RWPE1 (cell line): Measurements from ENCODE around the gene SLC35F2.
"Not testable (repeated sequence)": the region's sequence is repeated elsewhere in the genome, so short reads cannot be mapped to it uniquely, and the experiment has no call there.

ENCODE experiments used
- CTCF ChIA-PET: fragments of 350-600 bp; sonication (Branson Sonifier 250); formaldehyde crosslinking; extraction: SDS; loops from one replicate; lab custom pipeline; 2021; lab: Yijun Ruan, JAX
- POLR2A ChIA-PET: fragments of 400-600 bp; formaldehyde crosslinking; extraction: SDS; loops from one replicate; lab custom pipeline; 2020; ENCODE audit warnings: antibody characterized with exemption; ENCODE audit not compliant: low non-redundant PET; lab: Yijun Ruan, JAX
- DNase-seq: peaks from one replicate; pipeline ENCODE4 v3.0.0; 2012; ENCODE audit warnings: low spot score
- H3K27ac ChIP-seq: fragments of 450-650 bp; 2 replicates; pipeline ENCODE4 v1.5.1; 2017
- TF ChIP-seq, protein P1 (sequence below): fragments of 450-650 bp; conservative IDR thresholded peaks from 2 replicates; pipeline ENCODE4 v1.5.1; 2017; ENCODE audit warnings: low read depth, mild to moderate bottlenecking

Gene SLC35F2, protein sequence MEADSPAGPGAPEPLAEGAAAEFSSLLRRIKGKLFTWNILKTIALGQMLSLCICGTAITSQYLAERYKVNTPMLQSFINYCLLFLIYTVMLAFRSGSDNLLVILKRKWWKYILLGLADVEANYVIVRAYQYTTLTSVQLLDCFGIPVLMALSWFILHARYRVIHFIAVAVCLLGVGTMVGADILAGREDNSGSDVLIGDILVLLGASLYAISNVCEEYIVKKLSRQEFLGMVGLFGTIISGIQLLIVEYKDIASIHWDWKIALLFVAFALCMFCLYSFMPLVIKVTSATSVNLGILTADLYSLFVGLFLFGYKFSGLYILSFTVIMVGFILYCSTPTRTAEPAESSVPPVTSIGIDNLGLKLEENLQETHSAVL

DNA sequence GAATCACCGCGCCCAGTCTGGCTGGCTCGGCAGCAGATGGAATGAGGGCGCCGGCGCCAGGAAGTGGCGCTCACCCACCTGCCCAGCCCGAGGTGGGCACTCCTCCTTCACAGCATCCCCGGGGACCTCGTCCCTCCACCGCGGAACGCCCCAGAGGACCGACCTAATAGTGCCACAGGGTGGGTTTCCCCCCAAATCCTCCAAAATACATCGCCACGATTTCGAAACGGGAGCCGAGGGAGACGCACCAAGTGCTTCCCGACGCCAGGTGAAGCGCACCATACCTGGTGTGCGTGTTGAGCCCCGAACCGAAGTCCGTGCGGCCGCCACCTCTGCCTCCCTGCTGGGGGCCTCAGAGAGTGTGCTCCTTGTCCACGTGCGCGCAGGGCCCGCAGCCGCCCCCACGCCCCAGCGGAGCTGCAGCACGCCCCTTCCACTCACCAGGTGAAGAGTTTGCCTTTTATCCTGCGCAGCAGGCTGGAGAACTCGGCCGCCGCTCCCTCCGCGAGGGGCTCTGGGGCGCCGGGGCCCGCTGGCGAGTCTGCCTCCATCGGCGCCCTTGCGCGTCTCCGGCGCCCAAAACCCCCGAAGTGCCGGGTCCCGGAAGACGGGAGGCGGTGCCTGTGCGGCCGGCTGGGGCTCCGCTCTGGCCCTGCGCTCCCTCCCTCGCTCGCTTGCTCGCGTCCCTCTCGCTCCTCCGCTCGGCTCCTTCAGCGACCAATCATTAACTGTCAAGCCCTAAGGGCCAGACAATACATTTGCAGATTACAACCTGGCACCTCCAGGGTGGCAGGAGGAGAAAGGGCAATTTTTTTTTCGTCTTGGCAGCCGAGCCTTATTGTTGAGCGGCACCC is at the start of gene SLC35F2:
Gene SLC35F2 (minus strand): TSS at position 571 of the 854 bp plus-strand sequence. CDS start 20 bp downstream, at position 551.
- peak within 1 kb of the TSS; percentile 91 for H3K27ac ChIP-seq
- DNase-seq: peak; percentile 75
- TF ChIP-seq, protein P1, sequence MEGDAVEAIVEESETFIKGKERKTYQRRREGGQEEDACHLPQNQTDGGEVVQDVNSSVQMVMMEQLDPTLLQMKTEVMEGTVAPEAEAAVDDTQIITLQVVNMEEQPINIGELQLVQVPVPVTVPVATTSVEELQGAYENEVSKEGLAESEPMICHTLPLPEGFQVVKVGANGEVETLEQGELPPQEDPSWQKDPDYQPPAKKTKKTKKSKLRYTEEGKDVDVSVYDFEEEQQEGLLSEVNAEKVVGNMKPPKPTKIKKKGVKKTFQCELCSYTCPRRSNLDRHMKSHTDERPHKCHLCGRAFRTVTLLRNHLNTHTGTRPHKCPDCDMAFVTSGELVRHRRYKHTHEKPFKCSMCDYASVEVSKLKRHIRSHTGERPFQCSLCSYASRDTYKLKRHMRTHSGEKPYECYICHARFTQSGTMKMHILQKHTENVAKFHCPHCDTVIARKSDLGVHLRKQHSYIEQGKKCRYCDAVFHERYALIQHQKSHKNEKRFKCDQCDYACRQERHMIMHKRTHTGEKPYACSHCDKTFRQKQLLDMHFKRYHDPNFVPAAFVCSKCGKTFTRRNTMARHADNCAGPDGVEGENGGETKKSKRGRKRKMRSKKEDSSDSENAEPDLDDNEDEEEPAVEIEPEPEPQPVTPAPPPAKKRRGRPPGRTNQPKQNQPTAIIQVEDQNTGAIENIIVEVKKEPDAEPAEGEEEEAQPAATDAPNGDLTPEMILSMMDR: no peak
- POLR2A ChIA-PET: interaction anchor here (0.5 to 0.7 kb wide), 2 partner anchors 32 to 33 kb away, joined by 5 to 7 read pairs; no protein-coding TSS in a partner anchor
- CTCF ChIA-PET: interaction anchor here (0.7 kb wide), 1 partner anchor 60 kb away, joined by 5 read pairs; no protein-coding TSS in a partner anchor

DNA sequence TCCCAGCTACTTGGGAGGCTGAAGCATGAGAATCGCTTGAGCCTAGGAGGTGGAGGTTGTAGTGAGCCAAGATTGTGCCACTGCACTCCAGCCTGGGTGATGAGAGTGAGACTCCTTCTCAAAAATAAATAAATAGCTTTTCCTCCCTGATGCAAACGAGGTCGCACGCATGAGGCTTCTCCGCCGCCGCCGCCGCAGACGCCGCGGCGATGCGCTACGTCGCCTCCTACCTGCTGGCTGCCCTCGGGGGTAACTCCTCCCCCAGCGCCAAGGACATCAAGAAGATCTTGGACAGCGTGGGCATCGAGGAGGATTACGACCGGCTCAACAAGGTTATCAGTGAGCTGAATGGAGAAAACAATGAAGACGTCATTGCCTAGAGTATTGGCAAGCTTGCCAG is 49.6 kb upstream of the SLC35F2 start:
- TF ChIP-seq, protein P1: no peak
- H3K27ac ChIP-seq: no peak overlapping the region
- POLR2A ChIA-PET: no interaction called here
- CTCF ChIA-PET: no interaction called here
- DNase-seq: no peak

DNA sequence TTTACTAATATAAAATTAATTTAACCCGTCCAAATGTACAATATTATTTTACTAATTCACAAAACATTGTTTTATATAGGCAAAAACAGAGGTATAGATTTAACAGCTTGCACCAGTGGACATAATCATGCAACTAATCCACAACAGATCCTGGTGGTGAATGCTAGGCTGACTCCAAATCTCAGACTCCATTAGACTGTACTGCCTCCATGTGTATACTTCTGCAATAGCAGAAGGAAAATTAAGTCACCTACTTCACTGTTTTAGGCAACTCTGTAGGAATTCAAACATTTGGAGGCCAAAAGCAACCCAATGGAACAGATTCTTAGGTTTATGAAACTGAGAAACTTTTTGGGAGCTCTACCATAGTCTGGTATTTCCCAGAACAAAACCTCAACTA is 39.7 kb upstream of the SLC35F2 start:
- H3K27ac ChIP-seq: no peak overlapping the region
- ChIA-PET CTCF (interaction anchor here (0.5 to 0.6 kb wide), 2 partner anchors 68 to 324 kb away, joined by 3 to 5 read pairs; no protein-coding TSS in a partner anchor), POLR2A (no interaction called here)
- peak; percentile 38 for DNase-seq
- TF ChIP-seq, protein P1: peak; percentile 39

DNA sequence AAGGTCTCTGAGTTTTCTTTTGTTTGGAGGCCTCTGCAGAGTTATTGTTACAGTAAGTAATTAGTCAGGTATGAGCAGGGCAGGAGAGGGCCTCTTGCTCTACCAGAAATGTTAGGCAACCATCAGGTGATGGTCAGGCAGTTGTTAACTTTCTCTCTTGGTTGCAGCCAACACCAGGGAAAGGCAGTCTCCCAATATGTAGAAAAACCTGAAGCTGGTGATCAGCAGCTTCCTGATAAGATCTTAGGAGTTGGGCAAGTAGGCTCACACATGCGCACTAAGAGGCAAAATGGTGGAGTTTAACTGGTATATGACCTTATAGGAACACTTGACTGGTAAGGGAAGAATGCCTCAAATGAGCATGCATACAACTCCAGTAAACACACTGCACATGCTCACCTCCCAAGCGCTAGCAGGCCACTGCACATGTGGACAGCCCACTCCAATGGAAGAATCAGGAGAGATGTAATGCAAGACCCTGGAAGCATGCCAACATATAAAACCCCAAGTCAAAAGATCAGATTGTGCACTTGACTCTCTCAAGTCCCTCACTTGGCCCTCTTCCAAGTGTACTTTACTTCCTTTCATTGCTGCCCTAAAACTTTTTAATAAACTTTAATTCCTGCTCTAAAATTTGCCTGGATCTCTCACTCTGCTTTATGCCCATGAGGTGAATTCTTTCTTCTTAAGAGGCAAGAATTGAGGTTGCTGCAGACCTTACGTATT is 23.7 kb upstream of the SLC35F2 start:
- TF ChIP-seq, protein P1: no peak
- ChIA-PET CTCF (no interaction called here), POLR2A (no interaction called here)
- no peak overlapping the region for H3K27ac ChIP-seq
- DNase-seq: no peak

DNA sequence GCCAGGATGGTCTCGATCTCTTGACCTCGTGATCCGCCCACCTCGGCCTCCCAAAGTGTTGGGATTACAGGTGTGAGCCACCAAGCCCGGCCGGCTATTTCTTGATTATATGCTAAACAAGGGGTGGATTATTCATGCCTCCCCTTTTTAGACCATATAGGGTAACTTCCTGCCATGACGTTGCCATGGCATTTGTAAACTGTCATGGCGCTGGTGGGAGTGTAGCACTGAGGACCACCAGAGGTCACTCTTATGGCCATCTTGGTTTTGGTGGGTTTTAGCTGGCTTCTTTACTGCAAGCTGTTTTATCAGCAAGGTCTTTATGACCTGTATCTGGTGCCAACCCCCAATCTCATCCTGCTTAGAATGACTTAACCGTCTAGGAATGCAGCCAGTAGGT is 22.9 kb upstream of the SLC35F2 start:
- H3K27ac ChIP-seq, DNase-seq, CTCF ChIA-PET, POLR2A ChIA-PET: not testable (repeated sequence)

DNA sequence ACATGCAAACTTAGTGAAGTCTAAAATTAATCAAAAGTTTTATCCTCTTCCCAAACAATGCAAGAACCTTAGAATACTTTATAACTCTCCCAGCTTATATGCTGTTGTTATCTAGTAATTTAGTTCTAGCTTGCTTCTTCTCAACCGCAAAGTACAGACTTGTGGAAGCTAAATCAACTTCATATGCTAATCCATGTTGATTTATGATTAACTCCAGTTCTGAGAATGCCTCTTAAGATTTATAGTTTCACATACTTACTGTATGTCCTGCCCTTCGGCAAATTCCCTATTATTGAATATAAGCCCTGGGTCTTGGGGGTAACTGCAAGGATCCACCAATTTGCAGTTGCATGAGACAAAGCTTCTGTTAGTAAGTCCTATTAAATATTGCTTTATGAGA is 17.6 kb upstream of the SLC35F2 start:
- no peak overlapping the region for H3K27ac ChIP-seq
- POLR2A ChIA-PET: no interaction called here
- DNase-seq: no peak
- TF ChIP-seq, protein P1: no peak
- CTCF ChIA-PET: no interaction called here
